M059J (cell line): Measurements from ENCODE around the gene AMH. TPM values are rescaled to one million over a fixed set of nuclear protein-coding genes. Genes with fewer than 3 reads are reported as not detected.

ENCODE experiments used
- DNase-seq: peaks from one replicate; pipeline ENCODE4 v3.0.0-alpha.2; 2012; ENCODE audit warnings: low read depth
- total RNA-seq: library from RNA; depleted of rRNA; stranded (reverse); fragments of >200 nt; shearing (Covaris generic); gene quantifications from 2 replicates; pipeline ENCODE4 v1.2.3, GENCODE V29; 2014

The AMH gene
- total RNA-seq, 1 experiment from 2014 or later: 2.9 TPM

GRCh38 chr19:2221250-2221831 lies 27.8 kb upstream of the AMH start:
- DNase-seq: no peak

GRCh38 chr19:2221918-2222317 lies 27.2 kb upstream of the AMH start:
- DNase-seq: no peak

- no peak for DNase-seq
Observed at GRCh38 chr19:2223391-2223790, 25.7 kb upstream of the AMH start.

- DNase-seq: no peak
Observed at GRCh38 chr19:2223959-2224358, 25.2 kb upstream of the AMH start.

- no peak for DNase-seq
Observed at GRCh38 chr19:2224754-2225349, 24.3 kb upstream of the AMH start.

- no peak for DNase-seq
Observed at GRCh38 chr19:2225415-2226050, 23.6 kb upstream of the AMH start.

GRCh38 chr19:2226051-2226839 lies 22.9 kb upstream of the AMH start:
- no peak for DNase-seq

GRCh38 chr19:2226840-2227360 lies 22.2 kb upstream of the AMH start:
- DNase-seq: no peak

- no peak for DNase-seq
Observed at GRCh38 chr19:2227415-2228156, 21.5 kb upstream of the AMH start.

GRCh38 chr19:2228157-2229030 lies 20.7 kb upstream of the AMH start:
- no peak for DNase-seq

GRCh38 chr19:2229103-2230032 lies 19.8 kb upstream of the AMH start:
- no peak for DNase-seq

GRCh38 chr19:2230033-2230531 lies 19.0 kb upstream of the AMH start:
- DNase-seq: no peak

- DNase-seq: no peak
Observed at GRCh38 chr19:2230807-2231533, 18.2 kb upstream of the AMH start.

GRCh38 chr19:2231621-2232221 lies 17.4 kb upstream of the AMH start:
- DNase-seq: peak; percentile 31

- DNase-seq: no peak
Observed at GRCh38 chr19:2232286-2233151, 16.6 kb upstream of the AMH start.

- no peak for DNase-seq
Observed at GRCh38 chr19:2233601-2234280, 15.4 kb upstream of the AMH start.

- DNase-seq: no peak
Observed at GRCh38 chr19:2234996-2235380, 14.1 kb upstream of the AMH start.
